Pancreas (tissue), 10 donors: ENCODE results near the gene PPP2R2B. TPM values are rescaled to one million over a fixed set of nuclear protein-coding genes. Genes with fewer than 3 reads are reported as not detected.

ENCODE experiments used
- ATAC-seq, 4 donors: fragments of 200-7000 bp; cut with Tn5 transposase; one replicate each; pipeline versions ENCODE4 v1.8.0 to v1.9.1; 2020; ENCODE audit warnings: mild to moderate bottlenecking in 4 of 4, moderate library complexity in 4 of 4
- DNase-seq, 6 donors: peaks; one replicate each; pipeline ENCODE4 v3.0.0-alpha.2; 2020
- FAIRE-seq: peaks from 2 replicates; lab custom pipeline; 2012; peaks lifted over from hg19 to GRCh38; lab: Jason Lieb, UNC
- H3K27ac ChIP-seq, 4 donors: fragments of 200-600 bp; sonication (generic); 1 replicate in 3 of 4; 2 replicates in 1 of 4; pipeline versions ENCODE4 v1.5.0 to v1.8.0; 2020
- H3K27me3 ChIP-seq, 4 donors: fragments of 200-600 bp; one replicate each; pipeline ENCODE4 v1.8.0; 2021
- H3K36me3 ChIP-seq, 3 donors: fragments of 200-600 bp; sonication (generic) in 1 of 3; one replicate each; pipeline versions ENCODE4 v1.5.0 to v1.8.0; 2020 to 2021
- H3K4me1 ChIP-seq, 3 donors: fragments of 200-600 bp; one replicate each; pipeline ENCODE4 v1.8.0; 2021
- H3K4me3 ChIP-seq, 4 donors: fragments of 200-600 bp; sonication (generic) in 2 of 4; one replicate each; pipeline versions ENCODE4 v1.5.0 to v1.8.0; 2020 to 2021
- H3K9me3 ChIP-seq, 4 donors: fragments of 200-600 bp; one replicate each; pipeline ENCODE4 v1.8.0; 2021
- CTCF ChIP-seq, 4 donors: fragments of 200-600 bp; sonication (generic) in 3 of 4; IDR thresholded peaks; one replicate each; pipeline versions ENCODE4 v1.5.0 to v1.8.0; 2021; ENCODE audit warnings: antibody characterized with exemption in 4 of 4
- WGBS, 2 donors: extraction: QIAGEN DNeasy Blood & Tissue Kit; methylation state at CpG; one replicate each; pipeline ENCODE4 v1.1.7; 2013; 5-methylcytosine and 5-hydroxymethylcytosine counted together
- intact Hi-C, 3 donors: fragments of 100-400 bp; cut with DNase I; formaldehyde crosslinking; loops; one replicate each; pipeline versions ENCODE4 v1.11.1 to v1.14.2; 2022
- polyA plus RNA-seq, 2 donors: library from polyadenylated mRNA; stranded (reverse); fragments of 200-250 nt; gene quantifications; one replicate each; pipeline ENCODE4 v1.2.3, GENCODE V29; 2013
- total RNA-seq, 6 donors: library from RNA; stranded (reverse); fragmentation: NEBNext Ultra II Directional in 4 of 6; extraction: Animal tissue kit (Norgen Biotek cat#: 25700) in 4 of 6; gene quantifications; one replicate each; pipeline versions ENCODE4 v1.2.1 to v1.2.4, GENCODE V29; 2021 to 2023
- donor health status: healthy with polysubstance abuse.
- donor health status: DM: no; HTN: no; CAD: no; lungs with moderate emphysema.
- donor health status: DM: no; HTN: no; CAD: no.
- donor health status: control.
- donor health status: control.
- donor health status: Bipolar disorder and iron deficiency.
- donor health status: DM: yes; HTN: yes; CAD: no.
- donor health status: DM: no; HTN: no; CAD: no.
- donor health status: DM: no; HTN: no; CAD: no.
- donor health status: DM: yes; HTN: yes; CAD: no.

Gene PPP2R2B
- total and polyA plus RNA-seq, 8 donors, result 0.51 to 3.5 (median 0.81) TPM

- H3K4me3 ChIP-seq, result no peak overlapping the region
- H3K4me1 ChIP-seq, result no peaks in the 10 kb centered on the region
- TF ChIP-seq CTCF (IDR thresholded peaks at IDR 0.05), result no peak
- DNase-seq, result no peak
- no peak overlapping the region for H3K27ac ChIP-seq
- intact Hi-C loops, result no loop called here
- WGBS, 2 donors, result 47 to 58% methylated on average over 1 of the region's 1 CpG
- no peak for ATAC-seq
- no peaks in the 10 kb centered on the region for H3K36me3 ChIP-seq
- H3K27me3 ChIP-seq, result no peaks in the 10 kb centered on the region
- no peak for FAIRE-seq
- H3K9me3 ChIP-seq, result no peaks in the 10 kb centered on the region
These were observed 10.4 kb downstream of the PPP2R2B start for GRCh38 chr5:146867996-146868708.

GRCh38 chr5:146866263-146866662 is 12.3 kb downstream of the PPP2R2B start:
- TF ChIP-seq CTCF (IDR thresholded peaks at IDR 0.05), result no peak
- H3K27me3 ChIP-seq, result no peaks in the 10 kb centered on the region
- no peaks in the 10 kb centered on the region for H3K36me3 ChIP-seq
- FAIRE-seq, result no peak
- DNase-seq, result no peak
- H3K27ac ChIP-seq, result no peak overlapping the region
- peaks cover 0 to 3% (median 0%) of the 10 kb centered on the region in 3 donors for H3K4me1 ChIP-seq
- ATAC-seq, result no peak
- H3K4me3 ChIP-seq, result no peak overlapping the region
- WGBS, 2 donors, result 81 to 87% methylated on average over 2 of the region's 2 CpGs
- H3K9me3 ChIP-seq, result no peaks in the 10 kb centered on the region
- intact Hi-C loops, result no loop called here

- peak in 1 of 4 donors; percentile 38 for ATAC-seq
- whole genome bisulfite sequencing, 2 donors, result 45 to 81% methylated on average over 1 of the region's 1 CpG
- Histone ChIP-seq H3K4me3 (no peak overlapping the region), H3K27ac (no peak overlapping the region), H3K9me3 (no peaks in the 10 kb centered on the region), H3K27me3 (no peaks in the 10 kb centered on the region), H3K36me3 (no peaks in the 10 kb centered on the region), H3K4me1 (peaks cover 0 to 3% (median 0%) of the 10 kb centered on the region in 3 donors)
- TF ChIP-seq CTCF (IDR thresholded peaks at IDR 0.05), result no peak
- intact Hi-C loops, result no loop called here
- no peak for FAIRE-seq
- no peak for DNase-seq
These were observed 15.9 kb downstream of the PPP2R2B start for GRCh38 chr5:146862641-146863040.

GRCh38 chr5:146860213-146860893 is 18.2 kb downstream of the PPP2R2B start:
- H3K27ac ChIP-seq, result no peak overlapping the region
- no peak for TF ChIP-seq CTCF (IDR thresholded peaks at IDR 0.05)
- no peaks in the 10 kb centered on the region for H3K27me3 ChIP-seq
- H3K36me3 ChIP-seq, result no peaks in the 10 kb centered on the region
- 12 to 39% methylated on average over 3 of the region's 3 CpGs for WGBS, 2 donors
- H3K9me3 ChIP-seq, result no peaks in the 10 kb centered on the region
- ATAC-seq (peak in 1 of 4 donors; percentile 28), FAIRE-seq (no peak), DNase-seq (no peak)
- H3K4me3 ChIP-seq, result no peak overlapping the region
- intact Hi-C loops, result no loop called here
- H3K4me1 ChIP-seq, result peaks cover 0 to 3% (median 0%) of the 10 kb centered on the region in 3 donors

- no peak overlapping the region for H3K27ac ChIP-seq
- ATAC-seq, result no peak
- TF ChIP-seq CTCF (IDR thresholded peaks at IDR 0.05), result no peak
- no peak for DNase-seq
- peaks cover 0 to 4% (median 0%) of the 10 kb centered on the region in 3 donors for H3K4me1 ChIP-seq
- intact Hi-C loops, result no loop called here
- no peaks in the 10 kb centered on the region for H3K36me3 ChIP-seq
- H3K9me3 ChIP-seq, result no peaks in the 10 kb centered on the region
- H3K27me3 ChIP-seq, result no peaks in the 10 kb centered on the region
- FAIRE-seq, result no peak
- H3K4me3 ChIP-seq, result no peak overlapping the region
These were observed 26.5 kb downstream of the PPP2R2B start for GRCh38 chr5:146852089-146852488.
